Activated T-cell treated with anti-CD3 and anti-CD28 coated beads for 1 hour (primary cell): Measurements from ENCODE around the gene SEC22C.

Source experiments
- DNase-seq: peaks from one replicate; pipeline ENCODE4 v3.0.0-alpha.2; 2020; ENCODE audit warnings: low read depth

Gene SEC22C

DNA sequence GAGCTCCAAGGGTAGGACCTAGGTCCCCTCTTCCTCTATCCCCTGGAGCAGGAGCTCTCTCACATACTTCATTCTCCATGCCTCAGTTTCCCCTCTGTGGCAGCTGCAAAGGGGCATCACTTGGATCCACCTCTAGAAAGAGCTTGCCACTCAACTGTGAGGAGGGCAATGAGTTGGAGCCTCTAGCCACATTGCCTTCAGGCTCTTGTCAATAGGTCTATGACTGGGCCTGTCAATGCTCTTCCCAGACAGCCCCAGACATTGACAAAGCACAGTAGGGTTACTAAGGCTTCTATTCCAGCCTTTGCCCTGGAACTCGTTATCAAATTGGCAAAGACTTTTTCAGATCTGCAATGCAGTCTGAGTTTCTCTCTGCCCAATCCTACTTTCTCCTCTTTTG, 83.7 kb downstream of the SEC22C start:
- DNase-seq: no peak
